Fibroblast of mammary gland (primary cell): ENCODE results near the gene PPM1K.

Source experiments
- DNase-seq: peaks from one replicate; pipeline ENCODE4 v3.0.0-alpha.2; 2010; ENCODE audit warnings: low read depth
- H3K4me3 ChIP-seq: 2 replicates; pipeline ENCODE4 v1.5.1; 2011; ENCODE audit warnings: low read depth, mild to moderate bottlenecking, low read length, moderate library complexity; ENCODE audit not compliant: control insufficient read depth
- TF ChIP-seq, protein P1 (sequence below): conservative IDR thresholded peaks from 2 replicates; pipeline ENCODE4 v1.5.1; 2011; ENCODE audit warnings: low read depth, low read length, inconsistent platforms; ENCODE audit not compliant: control insufficient read depth, insufficient read depth

PPM1K gene

GRCh38 chr4:88291003-88291402 is 6.6 kb upstream of the PPM1K start:
- TF ChIP-seq, protein P1, sequence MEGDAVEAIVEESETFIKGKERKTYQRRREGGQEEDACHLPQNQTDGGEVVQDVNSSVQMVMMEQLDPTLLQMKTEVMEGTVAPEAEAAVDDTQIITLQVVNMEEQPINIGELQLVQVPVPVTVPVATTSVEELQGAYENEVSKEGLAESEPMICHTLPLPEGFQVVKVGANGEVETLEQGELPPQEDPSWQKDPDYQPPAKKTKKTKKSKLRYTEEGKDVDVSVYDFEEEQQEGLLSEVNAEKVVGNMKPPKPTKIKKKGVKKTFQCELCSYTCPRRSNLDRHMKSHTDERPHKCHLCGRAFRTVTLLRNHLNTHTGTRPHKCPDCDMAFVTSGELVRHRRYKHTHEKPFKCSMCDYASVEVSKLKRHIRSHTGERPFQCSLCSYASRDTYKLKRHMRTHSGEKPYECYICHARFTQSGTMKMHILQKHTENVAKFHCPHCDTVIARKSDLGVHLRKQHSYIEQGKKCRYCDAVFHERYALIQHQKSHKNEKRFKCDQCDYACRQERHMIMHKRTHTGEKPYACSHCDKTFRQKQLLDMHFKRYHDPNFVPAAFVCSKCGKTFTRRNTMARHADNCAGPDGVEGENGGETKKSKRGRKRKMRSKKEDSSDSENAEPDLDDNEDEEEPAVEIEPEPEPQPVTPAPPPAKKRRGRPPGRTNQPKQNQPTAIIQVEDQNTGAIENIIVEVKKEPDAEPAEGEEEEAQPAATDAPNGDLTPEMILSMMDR, result no peak
- no peak overlapping the region for H3K4me3 ChIP-seq
- DNase-seq, result peak; percentile 50

DNA sequence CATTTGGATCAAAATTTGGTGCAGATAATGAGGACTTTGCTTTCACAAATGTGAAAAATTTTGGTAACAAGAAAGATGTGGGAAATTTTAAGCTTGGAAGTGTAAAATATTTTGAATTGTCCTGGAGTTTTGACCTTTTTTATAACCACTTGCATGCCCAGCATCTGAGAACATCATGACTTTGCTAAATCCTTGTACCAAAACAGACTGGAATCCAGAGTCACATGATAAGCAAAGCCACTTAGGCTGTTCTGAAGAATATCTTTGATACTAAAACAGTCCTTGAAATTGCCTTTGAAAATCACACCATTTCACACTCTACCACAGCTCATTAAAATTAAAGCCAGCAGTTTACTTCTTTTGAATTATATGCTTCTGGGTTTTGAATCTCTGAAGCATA is 2.5 kb upstream of the PPM1K start:
- no peak overlapping the region for H3K4me3 ChIP-seq
- TF ChIP-seq, protein P1, result no peak
- no peak for DNase-seq

GRCh38 chr4:88285235-88285653 is 883 bp upstream of the PPM1K start:
- peak overlapping the region; percentile 88 for H3K4me3 ChIP-seq
- TF ChIP-seq, protein P1, result no peak
- DNase-seq, result no peak

DNA sequence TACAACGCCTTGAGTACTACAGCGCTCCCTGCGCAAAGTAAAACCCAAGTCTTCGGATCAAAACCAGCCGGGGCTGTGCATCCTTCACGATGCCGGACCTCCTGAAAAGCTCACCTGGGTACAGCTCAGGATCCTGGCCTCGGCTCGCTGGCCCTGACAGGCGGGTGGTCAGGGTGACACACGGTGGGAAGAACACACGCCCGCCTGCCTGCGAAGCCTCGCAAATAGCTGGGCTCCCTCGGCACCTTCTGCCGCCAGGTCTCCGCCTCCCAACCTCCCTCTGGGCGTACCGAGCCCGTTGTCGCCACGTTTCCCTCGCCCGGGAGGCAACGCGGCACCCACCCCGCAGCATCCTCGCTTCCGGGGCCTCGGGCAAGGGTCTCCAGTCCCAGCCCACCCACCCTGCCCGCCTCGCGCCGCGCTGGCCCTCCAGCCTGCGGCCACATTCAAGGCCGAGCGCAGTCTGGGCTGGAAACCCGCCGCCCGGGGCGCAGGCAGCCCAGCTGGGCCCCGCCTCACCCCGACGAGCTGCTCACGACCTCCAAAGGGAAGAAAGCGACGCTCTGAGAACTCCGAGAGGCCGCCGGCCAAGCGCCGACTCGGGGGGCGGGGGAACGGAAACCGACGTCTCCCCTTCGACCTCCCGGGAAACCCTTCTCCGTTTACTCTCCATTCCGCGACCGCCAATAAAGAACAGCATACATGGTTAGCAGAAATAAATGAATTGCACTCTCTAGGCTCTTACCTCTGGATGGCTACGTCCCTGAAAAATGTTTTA is 511 bp downstream of the PPM1K start:
- DNase-seq, result peak; percentile 54
- TF ChIP-seq, protein P1, result no peak
- peak overlapping the region; percentile 60 for H3K4me3 ChIP-seq

DNA sequence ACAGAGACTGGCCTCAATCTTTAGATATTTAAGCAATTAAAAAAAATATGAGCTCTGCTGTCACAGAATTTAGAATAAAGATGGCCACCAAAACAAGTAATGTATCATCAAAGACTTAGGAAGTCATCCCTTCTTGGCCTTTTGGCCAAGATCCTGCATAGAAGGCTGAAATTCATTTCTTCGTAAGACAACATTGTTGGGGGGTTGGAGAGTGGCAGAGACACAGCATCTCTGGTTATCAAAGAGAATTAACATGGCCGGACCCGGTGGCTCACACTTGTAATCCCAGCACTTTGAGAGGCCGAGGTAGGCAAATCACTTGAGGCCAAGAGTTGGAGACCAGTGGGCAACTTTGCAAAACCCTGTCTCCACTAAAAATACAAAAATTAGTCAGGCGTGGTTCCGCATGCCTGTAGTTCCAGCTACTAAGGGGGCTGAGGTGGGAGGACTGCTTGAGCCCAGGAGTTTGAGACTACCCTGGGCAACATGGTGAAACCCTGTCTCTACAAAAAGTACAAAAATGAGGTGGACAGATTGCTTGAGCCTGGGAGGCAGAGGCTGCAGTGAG is 4.0 kb downstream of the PPM1K start:
- TF ChIP-seq, protein P1, result no peak

DNA sequence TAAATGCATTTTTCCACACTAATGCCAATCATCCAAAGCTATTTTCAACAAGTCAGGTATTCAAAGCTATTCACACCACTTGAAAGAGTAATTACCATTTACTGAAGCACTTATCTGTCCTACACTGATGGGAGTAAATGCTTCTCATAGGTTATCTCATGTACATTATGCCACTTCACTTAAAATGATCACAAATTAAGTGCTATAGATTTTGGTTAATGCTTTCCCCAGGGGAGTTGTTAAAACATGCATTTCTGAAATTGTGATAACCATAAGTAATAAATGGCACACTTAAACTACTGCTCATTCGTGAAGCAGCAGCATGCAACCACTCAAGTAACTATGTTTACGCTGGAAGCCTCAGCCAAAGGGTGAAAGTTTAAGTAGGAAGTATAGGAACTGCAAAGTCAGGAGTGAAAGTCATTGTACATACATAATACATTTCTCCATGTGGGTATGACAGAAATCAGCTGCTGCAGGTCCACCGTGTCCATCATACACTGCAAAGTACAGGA is 6.6 kb downstream of the PPM1K start:
- TF ChIP-seq, protein P1, result no peak
- no peak overlapping the region for H3K4me3 ChIP-seq
- DNase-seq, result no peak

More for the DNA sequence above, 4.0 kb downstream of the PPM1K start:
- H3K4me3 ChIP-seq, result no peak overlapping the region
- DNase-seq, result no peak
